Measurements from ENCODE around the gene ETNK1. TPM values are rescaled to one million over a fixed set of nuclear protein-coding genes. Genes with fewer than 3 reads are reported as not detected.

Gene ETNK1
- total RNA-seq, 2 experiments from 2014 or later: 35.9 to 39.4 TPM

GRCh38 chr12:22729431-22729956, 104.5 kb downstream of the ETNK1 start:
- no peak for DNase-seq
- H3K9me3 Mint-ChIP-seq: no peaks in the 10 kb centered on the region
- H3K4me1 Mint-ChIP-seq (ENCODE audit: low read depth): peaks cover 3% of the 10 kb centered on the region
- intact Hi-C loops (cut with micrococcal nuclease): no loop called here
- CTCF ChIA-PET: interaction anchor here (0.6 kb wide), 1 partner anchor 705 kb away, joined by 4 read pairs; no protein-coding TSS in a partner anchor
- no peak overlapping the region for H3K27ac Mint-ChIP-seq
- no peak overlapping the region for H3K4me3 Mint-ChIP-seq
- peaks cover 1% of the 10 kb centered on the region for H3K27me3 Mint-ChIP-seq (ENCODE audit: low read depth)
- H3K36me3 Mint-ChIP-seq (ENCODE audit: low read depth): no peaks in the 10 kb centered on the region

DNA sequence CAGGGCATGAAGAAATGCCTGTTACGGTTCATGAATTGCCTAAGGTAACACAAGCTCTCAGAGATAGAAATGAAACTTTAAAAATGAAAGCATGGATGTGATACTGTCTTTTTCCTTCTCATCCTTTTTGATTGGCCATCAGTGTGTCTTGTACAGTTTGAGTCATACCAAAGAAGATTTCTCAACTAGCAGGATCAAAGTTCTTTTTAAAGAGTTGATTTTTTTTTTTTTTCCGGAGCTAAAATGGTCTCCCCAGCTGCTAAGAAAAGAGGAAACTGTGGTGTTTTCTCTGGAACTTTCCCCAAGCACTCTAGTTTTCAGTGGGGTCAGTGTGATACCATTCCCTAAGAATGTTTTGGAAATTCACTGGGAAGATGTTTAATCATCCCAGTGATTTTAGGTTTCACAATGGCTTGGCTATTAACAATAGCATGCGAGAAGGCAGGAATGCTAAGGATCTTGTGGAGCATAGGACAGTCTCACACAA, 105.0 kb downstream of the ETNK1 start:
- H3K4me1 Mint-ChIP-seq (ENCODE audit: low read depth): peaks cover 3% of the 10 kb centered on the region
- no peaks in the 10 kb centered on the region for H3K36me3 Mint-ChIP-seq (ENCODE audit: low read depth)
- peaks cover 1% of the 10 kb centered on the region for H3K27me3 Mint-ChIP-seq (ENCODE audit: low read depth)
- DNase-seq: no peak
- intact Hi-C loops (cut with micrococcal nuclease): loop anchor here (2.0 kb wide), 1 partner anchor 19 kb away; no protein-coding TSS in a partner anchor
- CTCF ChIA-PET: interaction anchor here (0.6 kb wide), 1 partner anchor 704 kb away, joined by 4 read pairs; no protein-coding TSS in a partner anchor
- no peak overlapping the region for H3K27ac Mint-ChIP-seq
- H3K4me3 Mint-ChIP-seq: no peak overlapping the region
- H3K9me3 Mint-ChIP-seq: no peaks in the 10 kb centered on the region

- H3K27me3 Mint-ChIP-seq (ENCODE audit: low read depth): peaks cover 1% of the 10 kb centered on the region
- no peak for DNase-seq
These were observed 106.3 kb downstream of the ETNK1 start for GRCh38 chr12:22731236-22731635.

DNA sequence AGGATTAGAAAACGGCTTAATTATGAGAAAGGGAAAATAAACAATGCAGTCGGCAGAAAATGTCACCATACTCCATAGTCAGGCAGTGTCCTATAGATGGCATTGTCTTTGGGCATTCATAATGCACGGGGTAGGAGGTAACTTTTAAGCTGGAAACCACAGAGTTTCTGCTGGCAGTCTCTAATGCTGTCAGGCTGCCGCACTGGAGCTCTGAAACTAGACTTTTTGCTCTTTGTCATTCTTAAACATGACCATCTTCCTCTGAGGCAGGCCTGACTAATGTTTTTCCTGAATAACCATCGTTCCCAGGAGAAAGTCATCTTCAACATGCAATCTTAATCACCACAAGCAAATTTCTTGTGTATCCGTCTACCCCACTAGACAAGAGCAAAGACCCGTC, 108.8 kb downstream of the ETNK1 start:
- Mint-ChIP-seq H3K36me3 (ENCODE audit: low read depth) (no peaks in the 10 kb centered on the region), H3K27ac (no peak overlapping the region), H3K9me3 (no peaks in the 10 kb centered on the region), H3K27me3 (ENCODE audit: low read depth) (peaks cover 1% of the 10 kb centered on the region), H3K4me3 (no peak overlapping the region), H3K4me1 (ENCODE audit: low read depth) (peaks cover 3% of the 10 kb centered on the region)
- DNase-seq: no peak
- intact Hi-C loops (cut with micrococcal nuclease): no loop called here
- CTCF ChIA-PET: interaction anchor here (0.5 kb wide), 1 partner anchor 572 kb away, joined by 3 read pairs; no protein-coding TSS in a partner anchor

More at GRCh38 chr12:22731236-22731635, 106.3 kb downstream of the ETNK1 start:
- Mint-ChIP-seq H3K36me3 (ENCODE audit: low read depth) (no peaks in the 10 kb centered on the region), H3K9me3 (no peaks in the 10 kb centered on the region), H3K4me3 (no peak overlapping the region), H3K4me1 (ENCODE audit: low read depth) (peaks cover 3% of the 10 kb centered on the region), H3K27ac (no peak overlapping the region)
- intact Hi-C loops (cut with micrococcal nuclease): loop anchor here (2.0 kb wide), 1 partner anchor 20 kb away; no protein-coding TSS in a partner anchor
- CTCF ChIA-PET: no interaction called here

GRCh38 chr12:22738945-22739344, 114.0 kb downstream of the ETNK1 start:
- Mint-ChIP-seq H3K4me1 (ENCODE audit: low read depth) (no peaks in the 10 kb centered on the region), H3K9me3 (no peaks in the 10 kb centered on the region), H3K36me3 (ENCODE audit: low read depth) (no peaks in the 10 kb centered on the region), H3K27ac (no peak overlapping the region), H3K4me3 (no peak overlapping the region), H3K27me3 (ENCODE audit: low read depth) (no peaks in the 10 kb centered on the region)
- intact Hi-C loops (cut with micrococcal nuclease): no loop called here
- CTCF ChIA-PET: no interaction called here
- DNase-seq: no peak

Other genes starting within 250 kb of the ETNK1 start
- gene C2CD5, start 80.6 kb upstream of the ETNK1 start, total RNA-seq: 10 to 100 TPM; 34.5 to 39.9 TPM

All from activated naive CD4-positive, alpha-beta T cell treated with anti-CD3 and anti-CD28 coated beads for 36 hours (primary cell).